HG03108 (cell line): ENCODE results near the gene PTPRF.

ENCODE experiments used
- ATAC-seq: cut with Tn5 transposase; IDR thresholded peaks from one replicate; pipeline ENCODE4 v1.9.1; 2021; ENCODE audit warnings: moderate library complexity; ENCODE audit not compliant: unreplicated experiment

PTPRF gene

GRCh38 chr1:43602990-43603389 is 72.3 kb downstream of the PTPRF start:
- no peak for ATAC-seq

DNA sequence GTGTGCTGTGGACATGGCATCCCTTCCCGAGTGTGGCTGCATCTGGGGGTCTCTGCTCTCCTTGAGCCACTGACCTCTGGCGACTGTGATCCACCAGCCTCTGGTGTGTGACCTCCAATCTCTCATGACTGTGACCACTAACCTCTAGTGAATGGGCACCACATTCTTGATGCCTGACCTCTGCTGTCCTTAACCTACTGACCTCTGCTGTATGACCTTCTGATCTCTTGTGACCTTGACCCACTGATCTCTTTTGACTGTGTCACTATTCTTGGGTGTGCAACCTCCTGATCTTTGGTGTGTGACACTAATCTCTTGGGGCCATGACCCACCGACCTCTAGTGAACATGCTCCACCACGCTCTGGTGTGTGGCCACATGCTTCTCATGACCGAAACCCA is 73.5 kb downstream of the PTPRF start:
- ATAC-seq, result no peak

DNA sequence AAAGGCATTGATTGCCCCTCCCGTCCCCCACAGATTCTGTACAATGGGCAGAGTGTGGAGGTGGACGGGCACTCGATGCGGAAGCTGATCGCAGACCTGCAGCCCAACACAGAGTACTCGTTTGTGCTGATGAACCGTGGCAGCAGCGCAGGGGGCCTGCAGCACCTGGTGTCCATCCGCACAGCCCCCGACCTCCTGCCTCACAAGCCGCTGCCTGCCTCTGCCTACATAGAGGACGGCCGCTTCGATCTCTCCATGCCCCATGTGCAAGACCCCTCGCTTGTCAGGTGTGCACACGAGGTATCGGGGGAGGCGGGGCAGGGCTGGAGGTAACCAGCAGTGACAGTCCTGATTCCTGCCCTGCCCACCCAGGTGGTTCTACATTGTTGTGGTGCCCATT is 74.5 kb downstream of the PTPRF start:
- ATAC-seq, result no peak

- ATAC-seq, result no peak
Measured at GRCh38 chr1:43605766-43606165, 75.1 kb downstream of the PTPRF start.

- no peak for ATAC-seq
Measured at GRCh38 chr1:43606624-43607023, 75.9 kb downstream of the PTPRF start.

- ATAC-seq, result no peak
Measured at GRCh38 chr1:43608827-43609226, 78.1 kb downstream of the PTPRF start.

GRCh38 chr1:43610339-43610738 is 79.7 kb downstream of the PTPRF start:
- ATAC-seq, result no peak

DNA sequence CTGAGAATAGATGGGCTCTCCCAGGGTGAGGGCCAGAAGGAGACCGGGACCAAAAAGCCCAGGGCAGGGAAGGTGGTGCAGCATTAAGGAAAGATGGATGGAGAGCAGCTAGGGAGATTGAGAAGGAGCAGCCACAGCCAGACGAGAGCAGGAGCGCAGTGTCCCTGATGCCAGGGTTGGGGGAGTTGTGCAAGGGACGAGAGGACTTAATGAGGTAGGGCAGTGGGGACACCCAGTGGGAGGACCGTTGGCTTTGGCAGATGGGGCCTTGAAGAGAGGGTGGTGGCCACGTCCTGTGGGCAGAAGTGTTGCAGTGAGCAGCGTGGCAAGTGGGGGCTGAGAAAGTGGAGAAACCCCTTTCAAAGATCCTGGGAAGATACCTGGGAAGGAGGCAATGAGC is 81.3 kb downstream of the PTPRF start:
- ATAC-seq, result no peak

DNA sequence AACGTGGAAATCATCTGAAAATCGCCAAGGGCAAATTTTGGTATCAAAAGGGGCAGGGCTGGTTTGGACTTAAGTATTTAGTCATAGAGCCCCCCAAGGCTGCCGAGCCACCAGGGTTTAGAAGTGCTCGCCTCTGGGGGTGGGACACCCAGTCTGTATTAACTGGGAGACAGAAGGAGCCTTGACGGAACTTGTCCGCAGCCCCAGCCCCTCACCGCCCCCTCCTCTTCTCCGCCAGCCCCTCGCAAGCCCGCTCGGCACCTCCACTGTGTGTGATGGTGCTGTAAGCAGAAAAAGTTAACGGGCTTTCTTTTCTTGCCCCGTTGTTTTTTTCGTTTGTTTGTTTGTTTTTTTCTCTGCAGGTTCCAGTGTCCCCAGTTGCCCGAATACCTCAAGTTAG is 81.7 kb downstream of the PTPRF start:
- no peak for ATAC-seq

- no peak for ATAC-seq
Measured at GRCh38 chr1:43613075-43613942, 82.6 kb downstream of the PTPRF start.

GRCh38 chr1:43614211-43614610 is 83.5 kb downstream of the PTPRF start:
- ATAC-seq, result no peak

DNA sequence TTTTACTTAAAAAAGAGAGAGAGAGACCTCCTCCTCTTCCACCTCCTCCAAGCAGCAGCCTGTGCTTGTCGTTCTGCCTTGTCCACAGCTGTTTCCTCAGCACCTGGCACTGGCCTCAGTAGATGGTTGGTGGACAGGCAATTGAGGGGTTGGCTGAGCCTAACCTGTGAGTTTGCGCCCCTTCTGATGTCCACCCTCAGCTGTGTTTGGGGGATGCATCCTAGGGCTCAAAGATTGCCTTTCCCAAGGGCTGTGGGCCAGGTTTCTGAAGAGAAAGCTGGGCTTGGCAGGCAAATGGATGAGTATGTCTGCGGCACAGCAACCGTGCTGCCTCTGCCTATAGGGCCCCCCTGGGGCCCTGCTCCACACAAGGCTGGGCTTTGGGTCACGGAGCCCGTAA is 84.2 kb downstream of the PTPRF start:
- no peak for ATAC-seq

- ATAC-seq, result no peak
Measured at GRCh38 chr1:43616383-43616782, 85.7 kb downstream of the PTPRF start.

GRCh38 chr1:43617011-43617410 is 86.3 kb downstream of the PTPRF start:
- ATAC-seq, result no peak

- ATAC-seq, result no peak
Measured at GRCh38 chr1:43617668-43618067, 87.0 kb downstream of the PTPRF start.

DNA sequence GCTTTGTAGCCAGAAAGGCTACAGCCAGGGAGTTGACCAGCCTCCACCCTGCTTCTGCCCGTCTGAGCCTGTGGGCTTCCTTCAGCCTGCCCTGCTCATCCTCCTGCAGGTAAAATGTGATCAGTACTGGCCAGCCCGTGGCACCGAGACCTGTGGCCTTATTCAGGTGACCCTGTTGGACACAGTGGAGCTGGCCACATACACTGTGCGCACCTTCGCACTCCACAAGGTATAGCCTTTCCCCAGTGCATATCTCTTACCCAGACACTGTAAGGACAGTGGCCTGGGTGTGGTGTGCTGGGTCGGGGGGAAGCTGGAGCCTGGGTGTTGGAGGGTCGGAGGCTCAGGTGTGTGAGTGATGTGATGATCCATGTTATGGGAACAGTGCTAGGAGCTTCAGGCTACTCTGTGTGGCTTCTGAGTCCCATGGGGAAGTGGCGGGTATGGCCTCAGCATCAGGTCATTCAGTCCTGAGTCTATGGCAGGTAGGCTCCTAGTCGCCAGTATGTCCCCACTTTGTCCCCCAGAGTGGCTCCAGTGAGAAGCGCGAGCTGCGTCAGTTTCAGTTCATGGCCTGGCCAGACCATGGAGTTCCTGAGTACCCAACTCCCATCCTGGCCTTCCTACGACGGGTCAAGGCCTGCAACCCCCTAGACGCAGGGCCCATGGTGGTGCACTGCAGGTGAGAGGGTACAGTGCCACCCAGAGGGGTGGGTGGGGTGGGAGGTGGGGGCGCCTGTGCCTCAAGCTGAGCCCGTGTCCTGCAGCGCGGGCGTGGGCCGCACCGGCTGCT is 88.0 kb downstream of the PTPRF start:
- no peak for ATAC-seq

GRCh38 chr1:43619314-43619790 is 88.7 kb downstream of the PTPRF start:
- no peak for ATAC-seq

DNA sequence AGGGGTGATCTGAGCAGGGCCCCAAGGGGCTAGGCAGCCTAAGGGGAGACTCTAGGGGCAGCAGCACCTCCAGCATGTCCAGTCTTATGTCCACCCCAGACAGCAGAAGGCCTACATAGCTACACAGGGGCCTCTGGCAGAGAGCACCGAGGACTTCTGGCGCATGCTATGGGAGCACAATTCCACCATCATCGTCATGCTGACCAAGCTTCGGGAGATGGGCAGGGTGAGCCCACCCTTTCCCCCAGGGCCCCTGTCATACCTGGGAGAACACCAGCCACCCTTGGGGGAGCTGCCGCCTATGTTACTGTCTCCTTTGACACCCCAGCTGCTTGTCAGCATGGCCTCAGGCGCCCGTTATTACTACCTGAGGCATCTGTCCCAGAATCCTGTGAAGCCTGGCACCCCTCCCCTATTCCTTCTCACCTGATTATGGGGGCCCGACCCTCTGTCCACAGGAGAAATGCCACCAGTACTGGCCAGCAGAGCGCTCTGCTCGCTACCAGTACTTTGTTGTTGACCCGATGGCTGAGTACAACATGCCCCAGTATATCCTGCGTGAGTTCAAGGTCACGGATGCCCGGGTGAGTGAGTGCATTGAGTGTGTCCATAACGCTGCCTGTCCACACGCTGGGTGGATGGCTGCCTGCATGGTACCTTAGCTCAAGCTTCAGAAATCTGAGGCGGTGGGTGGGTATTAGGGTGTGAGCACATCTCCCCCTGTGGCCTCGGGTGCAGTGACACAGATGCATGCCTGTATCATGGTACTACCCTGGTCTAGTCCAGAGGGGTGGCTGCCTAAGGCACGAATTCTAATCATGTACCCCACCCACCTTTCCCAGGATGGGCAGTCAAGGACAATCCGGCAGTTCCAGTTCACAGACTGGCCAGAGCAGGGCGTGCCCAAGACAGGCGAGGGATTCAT is 89.6 kb downstream of the PTPRF start:
- ATAC-seq, result no peak

- ATAC-seq, result no peak
Measured at GRCh38 chr1:43620956-43621355, 90.3 kb downstream of the PTPRF start.

DNA sequence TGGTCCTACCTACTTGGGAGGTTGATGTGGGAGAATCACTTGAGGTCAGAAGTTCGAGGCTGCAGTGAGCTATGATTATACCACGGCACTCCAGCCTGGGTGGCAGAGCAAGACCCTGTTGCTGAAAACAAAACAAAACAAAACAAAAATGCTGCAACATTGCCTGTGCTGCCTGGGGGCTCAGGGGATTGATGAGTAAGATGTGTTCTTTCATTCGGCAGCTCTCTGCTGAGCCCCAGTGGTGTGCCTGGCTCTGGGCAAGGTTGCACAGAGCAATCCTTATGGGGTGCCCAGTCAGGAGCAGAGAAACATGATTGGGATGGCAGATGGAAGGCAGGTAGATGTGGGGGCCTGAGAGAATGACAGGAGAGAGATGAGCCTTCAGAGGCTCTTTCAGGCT is 90.7 kb downstream of the PTPRF start:
- ATAC-seq, result no peak

GRCh38 chr1:43621861-43622260 is 91.2 kb downstream of the PTPRF start:
- no peak for ATAC-seq
